ENCODE measurements around the gene SLC18A3.

Gene SLC18A3

GRCh38 chr10:49610114-49610457, at the start of gene SLC18A3:
TSS of gene SLC18A3 (plus strand) at chr10:49610310. CDS start at chr10:49610741, 431 bp downstream.
- no peak for DNase-seq

- no peak for DNase-seq
Observed at GRCh38 chr10:49560526-49560925, 49.6 kb upstream of the SLC18A3 start.

- DNase-seq, result no peak
Observed at GRCh38 chr10:49562893-49563292, 47.2 kb upstream of the SLC18A3 start.

- DNase-seq, result no peak
Observed at GRCh38 chr10:49564461-49565009, 45.6 kb upstream of the SLC18A3 start.

GRCh38 chr10:49567810-49568209, 42.3 kb upstream of the SLC18A3 start:
- DNase-seq, result no peak

GRCh38 chr10:49568235-49568634, 41.9 kb upstream of the SLC18A3 start:
- no peak for DNase-seq

- no peak for DNase-seq
Observed at GRCh38 chr10:49569031-49569631, 41.0 kb upstream of the SLC18A3 start.

- no peak for DNase-seq
Observed at GRCh38 chr10:49571388-49571787, 38.7 kb upstream of the SLC18A3 start.

GRCh38 chr10:49572594-49573114, 37.5 kb upstream of the SLC18A3 start:
- no peak for DNase-seq

GRCh38 chr10:49575489-49576072, 34.5 kb upstream of the SLC18A3 start:
- no peak for DNase-seq

GRCh38 chr10:49577182-49577925, 32.8 kb upstream of the SLC18A3 start:
- no peak for DNase-seq

- no peak for DNase-seq
Observed at GRCh38 chr10:49578392-49578791, 31.7 kb upstream of the SLC18A3 start.

- DNase-seq, result no peak
Observed at GRCh38 chr10:49579621-49580020, 30.5 kb upstream of the SLC18A3 start.

GRCh38 chr10:49585387-49585786, 24.7 kb upstream of the SLC18A3 start:
- DNase-seq, result no peak

GRCh38 chr10:49587981-49588380, 22.1 kb upstream of the SLC18A3 start:
- DNase-seq, result no peak

- DNase-seq, result peak; percentile 57
Observed at GRCh38 chr10:49592726-49593563, 17.2 kb upstream of the SLC18A3 start.

- DNase-seq, result no peak
Observed at GRCh38 chr10:49593564-49593875, 16.6 kb upstream of the SLC18A3 start.

GRCh38 chr10:49593998-49594397, 16.1 kb upstream of the SLC18A3 start:
- no peak for DNase-seq

GRCh38 chr10:49594594-49594993, 15.5 kb upstream of the SLC18A3 start:
- no peak for DNase-seq

- no peak for DNase-seq
Observed at GRCh38 chr10:49595003-49595712, 15.0 kb upstream of the SLC18A3 start.

GRCh38 chr10:49595713-49596492, 14.2 kb upstream of the SLC18A3 start:
- no peak for DNase-seq

GRCh38 chr10:49596493-49596809, 13.7 kb upstream of the SLC18A3 start:
- DNase-seq, result no peak
